ENCODE results near the gene DUOX1. TPM values are rescaled to one million over a fixed set of nuclear protein-coding genes. Genes with fewer than 3 reads are reported as not detected.

Gene DUOX1
- total RNA-seq (ENCODE audit: low replicate concordance): 0.08 and 0.59 TPM in 2 replicates

GRCh38 chr15:45129651-45130129, at the start of gene DUOX1, which contains the start of gene DUOXA1:
DUOX1 (plus strand) TSS chr15:45129994; CDS start chr15:45131967, 1,973 bp downstream.
DUOXA1 (minus strand) TSS chr15:45129879; CDS start chr15:45123014, 6,865 bp downstream.

GRCh38 chr15:45114076-45114750, 15.6 kb upstream of the DUOX1 start, which contains the start of the genes DUOX2 and DUOXA2:
DUOX2 (minus strand) TSS chr15:45114172; CDS start chr15:45113411, 761 bp downstream.
DUOXA2 (plus strand) TSS chr15:45114326; CDS start chr15:45114606, 280 bp downstream.

GRCh38 chr15:45187894-45188830, 58.4 kb downstream of the DUOX1 start, which contains the start of gene SHF:
SHF (minus strand) TSS chr15:45187966; CDS start chr15:45187951, 15 bp downstream.

Other genes with a start within 250 kb of the DUOX1 start
- not detected in 2 replicates for gene TERB2, start 173.3 kb upstream of the DUOX1 start, total RNA-seq (ENCODE audit: low replicate concordance)
- 7.1 and 9.5 TPM in 2 replicates for gene SORD, start 106.8 kb upstream of the DUOX1 start, total RNA-seq (ENCODE audit: low replicate concordance)
- gene DUOX2, start 15.8 kb upstream of the DUOX1 start, total RNA-seq (ENCODE audit: low replicate concordance): under 0.01 TPM in 1 of 2 replicates, not detected in the other
- not detected in 2 replicates for gene DUOXA2, start 15.7 kb upstream of the DUOX1 start, total RNA-seq (ENCODE audit: low replicate concordance)
- 0.59 TPM in 1 of 2 replicates, not detected in the other for gene DUOXA1, start 115 bp upstream of the DUOX1 start, total RNA-seq (ENCODE audit: low replicate concordance)
- gene SHF, start 58.0 kb downstream of the DUOX1 start, total RNA-seq (ENCODE audit: low replicate concordance): 1.3 and 1.7 TPM in 2 replicates
- gene SLC28A2, start 122.2 kb downstream of the DUOX1 start, total RNA-seq (ENCODE audit: low replicate concordance): not detected in 2 replicates
- 0.12 and 0.30 TPM in 2 replicates for gene GATM, start 248.6 kb downstream of the DUOX1 start, total RNA-seq (ENCODE audit: low replicate concordance)